Hematopoietic multipotent progenitor cell (in vitro differentiated cells): Measurements from ENCODE around the gene PCDH15. TPM values are rescaled to one million over a fixed set of nuclear protein-coding genes. Genes with fewer than 3 reads are reported as not detected.
"Not testable (repeated sequence)": the region's sequence is repeated elsewhere in the genome, so short reads cannot be mapped to it uniquely, and the experiment has no call there.

Experiments used
- DNase-seq, 3 donors: peaks; one replicate each; pipeline ENCODE4 v3.0.0-alpha.2; 2011 to 2015; ENCODE audit warnings: low read depth in 2 of 3, low spot score in 2 of 3
- total RNA-seq: library from RNA; depleted of rRNA; stranded (reverse); fragments of >200 nt; gene quantifications from one replicate; pipeline ENCODE4 v1.2.3, GENCODE V29; 2012

The PCDH15 gene
- total RNA-seq, 1 donor, result not detected

- DNase-seq, result no peak
These were observed 790.6 kb downstream of the PCDH15 start for GRCh38 chr10:54010337-54010933.

- no peak for DNase-seq
These were observed 791.4 kb downstream of the PCDH15 start for GRCh38 chr10:54009672-54010071.

GRCh38 chr10:54002077-54002476 is 799.0 kb downstream of the PCDH15 start:
- no peak for DNase-seq

- DNase-seq, result peak in 1 of 3 donors; percentile 7
These were observed 803.1 kb downstream of the PCDH15 start for GRCh38 chr10:53997953-53998352.

GRCh38 chr10:53990799-53991238 is 810.2 kb downstream of the PCDH15 start:
- no peak for DNase-seq

- DNase-seq, result no peak
These were observed 817.6 kb downstream of the PCDH15 start for GRCh38 chr10:53983431-53983830.

- DNase-seq, result no peak
These were observed 820.8 kb downstream of the PCDH15 start for GRCh38 chr10:53980210-53980609.

GRCh38 chr10:53978301-53978700 is 822.7 kb downstream of the PCDH15 start:
- no peak for DNase-seq

- no peak for DNase-seq
These were observed 823.8 kb downstream of the PCDH15 start for GRCh38 chr10:53977267-53977666.

- no peak for DNase-seq
These were observed 843.6 kb downstream of the PCDH15 start for GRCh38 chr10:53957401-53957800.

- DNase-seq, result no peak
These were observed 845.9 kb downstream of the PCDH15 start for GRCh38 chr10:53955091-53955490.

GRCh38 chr10:53952698-53953630 is 848.1 kb downstream of the PCDH15 start:
- DNase-seq, result no peak

- no peak for DNase-seq
These were observed 861.4 kb downstream of the PCDH15 start for GRCh38 chr10:53939654-53940053.

GRCh38 chr10:53930648-53931047 is 870.4 kb downstream of the PCDH15 start:
- DNase-seq, result no peak

GRCh38 chr10:53924051-53924700 is 876.9 kb downstream of the PCDH15 start:
- not testable (repeated sequence) for DNase-seq

GRCh38 chr10:53918755-53919154 is 882.3 kb downstream of the PCDH15 start:
- DNase-seq, result no peak

- DNase-seq, result no peak
These were observed 891.2 kb downstream of the PCDH15 start for GRCh38 chr10:53909791-53910190.

- no peak for DNase-seq
These were observed 896.4 kb downstream of the PCDH15 start for GRCh38 chr10:53904506-53905241.

GRCh38 chr10:53903756-53904155 is 897.3 kb downstream of the PCDH15 start:
- no peak for DNase-seq

- no peak for DNase-seq
These were observed 901.4 kb downstream of the PCDH15 start for GRCh38 chr10:53899463-53900160.
